ENCODE results near the gene HOXA3. TPM values are rescaled to one million over a fixed set of nuclear protein-coding genes. Genes with fewer than 3 reads are reported as not detected.

HOXA3 gene
- total RNA-seq, 4 donors from 2014 or later, result 5.5 to 19.9 (median 6.2) TPM

DNA sequence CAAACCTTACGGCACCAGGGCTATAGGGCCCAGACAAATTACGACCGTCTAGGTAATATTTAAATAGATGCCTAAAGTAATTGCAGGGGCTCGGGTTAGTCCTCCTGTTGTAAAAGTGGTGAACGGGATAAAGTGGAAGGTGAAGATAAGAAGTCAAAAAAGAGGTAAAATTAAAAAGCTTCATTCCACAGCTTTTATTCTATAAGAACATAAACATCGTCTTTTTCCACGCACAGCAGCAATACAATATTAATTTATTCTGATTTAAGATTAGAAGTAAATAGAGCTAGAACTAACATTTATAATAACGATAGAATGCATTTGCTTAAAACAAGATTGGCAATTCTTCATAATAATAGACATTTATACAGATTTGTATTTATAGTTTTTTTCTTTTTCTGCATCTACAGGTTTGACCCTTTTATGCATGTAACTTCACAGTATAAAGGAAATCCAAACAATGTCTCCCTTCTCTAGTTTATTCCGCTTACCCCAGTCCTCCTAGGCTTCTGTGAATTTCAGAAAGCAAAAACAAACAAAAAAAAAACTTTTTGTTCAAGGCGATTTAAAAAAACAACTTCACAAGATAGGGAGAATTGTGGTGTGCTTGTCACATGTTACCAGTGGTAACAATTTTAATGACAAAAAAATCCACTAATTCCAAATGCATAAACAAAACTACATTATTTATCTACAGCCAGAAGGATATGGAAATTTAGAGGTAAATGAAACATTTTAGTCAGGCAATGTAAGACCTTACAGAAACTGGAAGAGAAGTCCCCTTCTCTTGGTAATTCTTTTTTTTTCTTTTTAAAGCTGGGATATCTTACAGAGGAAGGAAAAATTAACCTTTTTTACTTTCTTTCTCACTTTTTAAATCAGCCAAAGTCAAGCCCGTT is 18.3 kb upstream of the HOXA3 start:
- WGBS, result 26% methylated on average over 11 of the region's 11 CpGs
- no peaks in the 10 kb centered on the region for H3K9me3 ChIP-seq
- H3K36me3 ChIP-seq, result no peaks in the 10 kb centered on the region
- TF ChIP-seq POLR2AphosphoS5 (IDR thresholded peaks at IDR 0.05) (no peak), POLR2A (IDR thresholded peaks at IDR 0.05) (no peak), EP300 (IDR thresholded peaks at IDR 0.05) (no peak)
- TF ChIP-seq, protein P1, sequence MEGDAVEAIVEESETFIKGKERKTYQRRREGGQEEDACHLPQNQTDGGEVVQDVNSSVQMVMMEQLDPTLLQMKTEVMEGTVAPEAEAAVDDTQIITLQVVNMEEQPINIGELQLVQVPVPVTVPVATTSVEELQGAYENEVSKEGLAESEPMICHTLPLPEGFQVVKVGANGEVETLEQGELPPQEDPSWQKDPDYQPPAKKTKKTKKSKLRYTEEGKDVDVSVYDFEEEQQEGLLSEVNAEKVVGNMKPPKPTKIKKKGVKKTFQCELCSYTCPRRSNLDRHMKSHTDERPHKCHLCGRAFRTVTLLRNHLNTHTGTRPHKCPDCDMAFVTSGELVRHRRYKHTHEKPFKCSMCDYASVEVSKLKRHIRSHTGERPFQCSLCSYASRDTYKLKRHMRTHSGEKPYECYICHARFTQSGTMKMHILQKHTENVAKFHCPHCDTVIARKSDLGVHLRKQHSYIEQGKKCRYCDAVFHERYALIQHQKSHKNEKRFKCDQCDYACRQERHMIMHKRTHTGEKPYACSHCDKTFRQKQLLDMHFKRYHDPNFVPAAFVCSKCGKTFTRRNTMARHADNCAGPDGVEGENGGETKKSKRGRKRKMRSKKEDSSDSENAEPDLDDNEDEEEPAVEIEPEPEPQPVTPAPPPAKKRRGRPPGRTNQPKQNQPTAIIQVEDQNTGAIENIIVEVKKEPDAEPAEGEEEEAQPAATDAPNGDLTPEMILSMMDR (IDR thresholded peaks at IDR 0.05), result no peak
- H3K4me1 ChIP-seq, result peaks cover 90% of the 10 kb centered on the region
- DNase-seq (ENCODE audit: low spot score in 2 of 2), result no peak
- peaks cover 23% of the 10 kb centered on the region for H3K27me3 ChIP-seq
- H3K27ac ChIP-seq, result peak overlapping the region; percentile 97
- peak overlapping the region; percentile 84 for H3K4me3 ChIP-seq

DNA sequence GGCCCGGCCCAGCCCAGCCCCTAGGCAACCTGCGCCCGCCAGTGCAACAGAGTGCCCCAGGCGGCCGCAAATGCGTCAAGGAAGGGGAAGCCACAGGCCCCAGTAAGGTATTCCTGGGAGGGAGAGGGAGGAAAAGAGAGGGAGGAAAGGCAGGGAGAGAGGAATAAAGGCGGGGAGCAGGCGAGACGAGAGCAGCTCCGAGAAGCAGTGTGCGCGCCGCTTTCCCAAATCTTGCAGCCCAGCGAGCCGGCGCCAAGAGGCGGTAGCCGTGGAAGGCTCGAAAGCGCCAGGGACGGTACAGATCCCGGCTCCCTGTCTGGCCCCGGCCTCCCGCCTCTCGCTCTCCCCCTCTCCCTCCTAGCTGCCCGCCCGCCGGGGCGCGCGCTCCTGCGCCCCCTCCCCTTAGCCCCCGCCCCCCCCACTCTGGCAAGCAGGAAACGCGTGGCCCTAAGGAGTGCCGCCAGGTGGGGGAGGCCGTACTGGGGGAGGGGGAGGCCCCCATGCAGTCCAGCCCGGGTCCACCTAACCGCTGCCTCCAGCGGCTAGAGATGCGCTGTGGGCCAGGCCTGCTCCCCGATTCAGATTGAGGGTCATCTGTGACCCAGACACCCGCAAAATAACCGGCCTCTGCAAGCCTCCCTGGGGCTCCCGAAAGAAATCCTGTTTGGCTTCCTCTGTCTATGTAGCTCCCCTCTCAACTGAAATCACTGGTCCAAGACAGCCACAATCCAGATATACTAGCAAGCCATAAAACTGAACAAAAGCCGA is 17.5 kb upstream of the HOXA3 start:
- Histone ChIP-seq H3K27me3 (peaks cover 23% of the 10 kb centered on the region), H3K27ac (peak overlapping the region; percentile 97), H3K9me3 (no peaks in the 10 kb centered on the region), H3K36me3 (no peaks in the 10 kb centered on the region), H3K4me1 (peaks cover 87% of the 10 kb centered on the region), H3K4me3 (peak overlapping the region; percentile 84)
- TF ChIP-seq POLR2A (IDR thresholded peaks at IDR 0.05) (no peak), POLR2AphosphoS5 (IDR thresholded peaks at IDR 0.05) (peak in 2 of 3 donors; percentile 10 to 13), EP300 (IDR thresholded peaks at IDR 0.05) (no peak)
- TF ChIP-seq, protein P1 (IDR thresholded peaks at IDR 0.05), result no peak
- WGBS, result 3% methylated on average over 27 of the region's 46 CpGs
- DNase-seq (ENCODE audit: low spot score in 2 of 2), result peak in 1 of 2 donors; percentile 68

DNA sequence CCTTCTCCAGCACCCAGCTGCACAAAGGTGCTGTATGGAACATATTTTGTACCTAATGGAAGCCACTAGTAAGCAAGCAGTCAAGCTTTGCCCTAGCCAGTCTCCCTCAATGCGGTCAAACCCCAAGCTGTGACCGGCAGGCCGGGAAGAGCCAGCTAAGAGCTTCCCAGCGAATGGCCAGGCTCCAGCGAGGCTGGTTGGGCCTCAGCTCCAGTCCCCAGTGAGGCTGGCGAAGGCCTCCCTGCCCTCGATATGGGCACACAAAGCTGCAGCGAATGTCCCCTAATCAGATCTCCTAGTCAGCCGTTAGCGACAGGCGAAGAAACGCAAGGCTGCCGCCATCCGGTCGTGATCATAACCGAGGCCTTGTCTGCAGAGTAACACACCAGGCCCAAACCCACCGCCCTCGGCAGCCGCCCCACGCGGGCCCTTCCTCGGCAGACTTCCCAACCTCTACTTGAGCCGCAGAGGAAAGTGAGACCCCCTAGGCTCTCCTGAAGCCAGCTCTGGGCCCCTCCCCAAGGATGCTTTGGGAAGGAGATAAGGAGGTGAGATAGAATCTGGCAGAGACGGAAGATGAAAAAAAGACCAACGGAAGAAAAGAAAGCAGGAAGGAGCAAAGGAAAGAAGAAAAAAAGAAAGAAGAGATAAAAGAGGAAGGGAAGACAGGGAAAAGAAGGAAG is 16.0 kb upstream of the HOXA3 start:
- H3K36me3 ChIP-seq, result no peaks in the 10 kb centered on the region
- 23% methylated on average over 17 of the region's 25 CpGs for WGBS
- H3K27me3 ChIP-seq, result peaks cover 20% of the 10 kb centered on the region
- TF ChIP-seq POLR2AphosphoS5 (IDR thresholded peaks at IDR 0.05) (peak in 2 of 3 donors; percentile 6 to 52), EP300 (IDR thresholded peaks at IDR 0.05) (no peak), POLR2A (IDR thresholded peaks at IDR 0.05) (no peak)
- TF ChIP-seq, protein P1 (IDR thresholded peaks at IDR 0.05), result no peak
- no peaks in the 10 kb centered on the region for H3K9me3 ChIP-seq
- peaks cover 84% of the 10 kb centered on the region for H3K4me1 ChIP-seq
- peak in 1 of 2 donors; percentile 79 for DNase-seq (ENCODE audit: low spot score in 2 of 2)
- H3K4me3 ChIP-seq, result peak overlapping the region; percentile 84
- peak overlapping the region; percentile 97 for H3K27ac ChIP-seq

DNA sequence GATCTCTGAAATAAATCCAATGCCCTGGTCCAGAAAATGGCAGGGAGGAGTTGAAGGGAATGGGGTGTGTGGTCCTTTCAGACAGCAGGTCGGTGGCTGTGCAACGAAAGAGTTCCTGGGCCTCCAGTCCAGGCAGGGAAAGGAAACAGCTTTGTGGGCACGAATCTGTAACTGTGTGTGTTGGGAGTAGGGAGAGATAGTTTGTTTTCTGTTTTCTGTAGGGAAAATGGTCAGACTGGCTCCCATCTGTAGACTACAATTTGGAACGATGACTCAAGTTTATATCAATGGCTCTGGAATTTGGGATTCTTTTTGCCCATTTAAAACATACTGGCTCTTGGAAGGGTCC is 15.5 kb upstream of the HOXA3 start:
- Histone ChIP-seq H3K27me3 (peaks cover 20% of the 10 kb centered on the region), H3K4me3 (peak overlapping the region; percentile 84), H3K9me3 (no peaks in the 10 kb centered on the region), H3K36me3 (no peaks in the 10 kb centered on the region), H3K4me1 (peaks cover 83% of the 10 kb centered on the region), H3K27ac (peak overlapping the region; percentile 97)
- DNase-seq (ENCODE audit: low spot score in 2 of 2), result peak in 1 of 2 donors; percentile 44
- WGBS, result 33% methylated on average over 4 of the region's 4 CpGs
- TF ChIP-seq POLR2AphosphoS5 (IDR thresholded peaks at IDR 0.05) (no peak), EP300 (IDR thresholded peaks at IDR 0.05) (no peak)
- TF ChIP-seq, protein P1 (IDR thresholded peaks at IDR 0.05), result no peak
